Lower leg skin (tissue), 4 donors: ENCODE measurements around the gene PKP1. TPM values are rescaled to one million over a fixed set of nuclear protein-coding genes. Genes with fewer than 3 reads are reported as not detected.

ENCODE experiments used
- DNase-seq, 2 donors: peaks; one replicate each; pipeline ENCODE4 v3.0.0-alpha.2; 2019; ENCODE audit warnings: low spot score in 2 of 2
- H3K4me3 ChIP-seq: fragments of 200-600 bp; sonication (generic); 2 replicates; pipeline ENCODE4 v1.5.1; 2017; ENCODE audit warnings: mild to moderate bottlenecking, low read depth; ENCODE audit not compliant: poor library complexity, severe bottlenecking
- CTCF ChIP-seq, 3 donors: fragments of 450-650 bp; IDR thresholded peaks; one replicate each; pipeline ENCODE4 v1.5.1; 2016; ENCODE audit warnings: antibody characterized with exemption in 3 of 3, mild to moderate bottlenecking in 3 of 3, moderate library complexity in 2 of 3
- POLR2A ChIP-seq, 2 donors: fragments of 450-650 bp; IDR thresholded peaks; one replicate each; pipeline ENCODE4 v1.6.1; 2016 to 2017; ENCODE audit warnings: antibody characterized with exemption in 2 of 2, mild to moderate bottlenecking in 1 of 2, moderate library complexity in 1 of 2
- WGBS, 2 donors: methylation state at CpG; one replicate each; pipeline ENCODE4 v1.1.5; 2018; 5-methylcytosine and 5-hydroxymethylcytosine counted together
- intact Hi-C: fragments of 100-400 bp; cut with DNase I; formaldehyde crosslinking; loops from one replicate; pipeline ENCODE4 v1.15.0; 2023; ENCODE audit warnings: low total_unique reads
- total RNA-seq, 4 donors: library from RNA; depleted of rRNA; stranded (reverse); fragments of >200 nt; gene quantifications; one replicate each; pipeline ENCODE4 v1.1.0, GENCODE V29; 2016

The PKP1 gene
- total RNA-seq, 4 donors from 2014 or later, result 928 to 1,274 (median 961) TPM

GRCh38 chr1:201281573-201281972 lies 1.7 kb upstream of the PKP1 start:
- H3K4me3 ChIP-seq, result no peak overlapping the region
- WGBS, 2 donors, result 84 to 87% methylated on average over 3 of the region's 3 CpGs
- intact Hi-C loops, result no loop called here
- no peak for TF ChIP-seq CTCF (IDR thresholded peaks at IDR 0.05)
- no peak for TF ChIP-seq POLR2A (IDR thresholded peaks at IDR 0.05)
- DNase-seq, result no peak

GRCh38 chr1:201282216-201282615 lies 1.1 kb upstream of the PKP1 start:
- TF ChIP-seq CTCF (IDR thresholded peaks at IDR 0.05) (no peak), POLR2A (IDR thresholded peaks at IDR 0.05) (no peak)
- H3K4me3 ChIP-seq, result no peak overlapping the region
- intact Hi-C loops, result no loop called here
- 84% methylated on average over 6 of the region's 6 CpGs for WGBS, 2 donors
- DNase-seq, result no peak

GRCh38 chr1:201283836-201284553 lies 689 bp downstream of the PKP1 start:
- 29 to 55% methylated on average over 32 to 38 of the region's 53 CpGs for WGBS, 2 donors
- TF ChIP-seq POLR2A (IDR thresholded peaks at IDR 0.05) (no peak), CTCF (IDR thresholded peaks at IDR 0.05) (no peak)
- H3K4me3 ChIP-seq, result peak overlapping the region; percentile 36
- DNase-seq, result no peak
- intact Hi-C loops, result no loop called here

- H3K4me3 ChIP-seq, result peak overlapping the region; percentile 36
- DNase-seq, result no peak
- WGBS, 2 donors, result 42 to 58% methylated on average over 6 of the region's 6 CpGs
- intact Hi-C loops, result no loop called here
- TF ChIP-seq POLR2A (IDR thresholded peaks at IDR 0.05) (no peak), CTCF (IDR thresholded peaks at IDR 0.05) (no peak)
Observed at GRCh38 chr1:201284636-201285035, 1.3 kb downstream of the PKP1 start.

GRCh38 chr1:201285846-201286245 lies 2.5 kb downstream of the PKP1 start:
- intact Hi-C loops, result no loop called here
- DNase-seq, result no peak
- TF ChIP-seq CTCF (IDR thresholded peaks at IDR 0.05) (no peak), POLR2A (IDR thresholded peaks at IDR 0.05) (no peak)
- WGBS, 2 donors, result 53 to 55% methylated on average over 7 of the region's 7 CpGs
- H3K4me3 ChIP-seq, result peak overlapping the region; percentile 10

- TF ChIP-seq CTCF (IDR thresholded peaks at IDR 0.05) (no peak), POLR2A (IDR thresholded peaks at IDR 0.05) (no peak)
- intact Hi-C loops, result no loop called here
- no peak overlapping the region for H3K4me3 ChIP-seq
- DNase-seq, result no peak
- 29 to 75% methylated on average over 1 of the region's 1 CpG for WGBS, 2 donors
Observed at GRCh38 chr1:201286445-201286844, 3.1 kb downstream of the PKP1 start.
